HG03432 (cell line): ENCODE results near the gene NR2E3.

Source experiments
- ATAC-seq: cut with Tn5 transposase; IDR thresholded peaks from one replicate; pipeline ENCODE4 v1.9.1; 2021; ENCODE audit warnings: mild to moderate bottlenecking, moderate library complexity; ENCODE audit not compliant: unreplicated experiment

NR2E3 gene

DNA sequence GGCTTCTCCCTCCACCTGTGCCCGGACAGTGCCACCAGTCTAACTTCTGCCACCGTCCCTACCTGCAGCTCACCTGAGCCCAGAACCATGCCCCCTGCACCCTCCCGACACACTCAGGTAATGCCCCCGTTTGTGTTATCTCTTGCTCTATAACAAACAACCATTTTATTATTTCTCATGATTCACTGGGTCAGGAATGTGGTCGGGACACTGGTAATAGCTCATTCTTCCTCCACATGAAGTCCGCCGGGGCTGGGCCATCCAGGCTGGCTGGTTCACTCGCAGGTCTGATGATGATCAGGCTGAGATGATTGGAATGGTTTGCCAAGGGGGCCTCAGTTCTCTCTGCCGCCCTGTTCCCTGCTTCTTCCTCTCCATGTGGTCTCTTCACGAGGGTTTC, 20.3 kb upstream of the NR2E3 start:
- no peak for ATAC-seq

DNA sequence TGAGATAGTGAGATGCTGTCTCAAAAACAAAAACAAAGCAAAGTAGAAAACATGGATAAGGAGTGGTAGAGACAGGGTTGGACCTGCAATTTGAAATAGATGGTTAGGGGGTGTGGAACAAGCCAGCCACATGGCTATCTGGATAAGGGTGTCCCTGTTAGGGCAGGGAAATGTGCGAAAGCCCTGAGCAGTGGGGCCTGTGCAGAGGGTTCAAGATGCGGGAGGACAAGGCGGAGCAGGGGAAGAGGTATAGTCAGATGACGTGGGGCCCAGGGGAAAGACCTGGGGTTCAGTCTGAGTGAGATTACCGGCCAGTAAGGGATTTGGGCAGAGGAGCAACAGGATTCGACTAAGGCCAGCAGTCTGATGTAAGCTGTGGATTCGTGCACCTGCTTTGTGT, 18.4 kb upstream of the NR2E3 start:
- no peak for ATAC-seq

DNA sequence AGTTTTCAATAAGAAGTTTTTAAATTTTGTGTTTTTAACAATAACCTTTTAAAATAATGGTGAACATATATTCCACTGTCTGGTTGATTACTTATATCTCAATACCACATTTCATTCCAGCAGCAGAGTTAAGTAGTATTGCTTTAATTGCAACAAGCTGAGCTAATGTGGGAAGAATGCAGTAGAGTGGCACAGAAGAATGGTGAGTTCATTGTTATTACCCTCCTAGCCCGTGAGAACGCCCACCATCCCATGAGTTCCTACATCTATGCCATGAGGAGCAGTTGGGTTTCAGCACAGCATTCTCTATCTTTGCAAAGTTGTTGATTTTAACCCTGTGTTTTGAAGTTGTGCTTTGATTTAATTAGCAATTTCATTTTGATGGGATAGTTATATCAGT, 17.8 kb upstream of the NR2E3 start:
- ATAC-seq: no peak

DNA sequence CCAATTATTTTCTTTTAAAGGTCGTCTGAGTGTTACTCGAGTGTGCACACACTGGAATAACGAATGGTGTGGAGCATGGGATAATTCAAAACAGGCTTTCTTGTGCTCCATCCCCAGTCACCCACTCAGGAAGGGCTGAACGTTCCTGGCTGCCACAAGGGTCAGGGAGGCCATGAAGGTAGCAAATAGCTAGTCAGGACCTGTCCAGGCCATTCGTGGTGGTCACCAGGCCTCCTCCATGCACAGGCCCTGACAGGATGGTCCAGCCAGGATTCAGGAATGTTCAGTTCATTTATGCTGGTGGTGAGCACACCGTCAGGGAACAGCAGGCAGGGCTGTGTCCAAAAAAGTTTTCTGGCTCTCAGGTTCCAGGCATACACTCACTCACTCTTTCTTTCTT, 11.7 kb upstream of the NR2E3 start:
- ATAC-seq: no peak

DNA sequence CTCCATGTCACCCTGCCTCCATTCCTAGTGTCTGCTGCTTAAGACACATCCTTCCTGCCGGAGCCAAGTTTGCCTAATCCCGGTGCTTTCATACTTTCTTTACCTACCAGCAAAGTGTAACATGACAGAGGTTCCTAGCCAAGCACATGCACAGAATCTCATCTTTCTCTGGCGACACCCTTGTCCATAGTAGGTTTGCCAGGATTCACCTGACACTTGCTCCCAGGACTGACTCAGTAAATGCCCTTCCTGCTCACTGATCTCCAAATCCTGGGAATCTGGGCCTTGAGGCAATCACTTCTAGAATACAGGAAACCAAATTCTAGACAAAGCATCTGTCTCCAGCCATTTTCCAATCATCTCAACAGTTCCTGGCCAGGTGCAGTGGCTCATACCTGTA, 10.2 kb upstream of the NR2E3 start:
- no peak for ATAC-seq

DNA sequence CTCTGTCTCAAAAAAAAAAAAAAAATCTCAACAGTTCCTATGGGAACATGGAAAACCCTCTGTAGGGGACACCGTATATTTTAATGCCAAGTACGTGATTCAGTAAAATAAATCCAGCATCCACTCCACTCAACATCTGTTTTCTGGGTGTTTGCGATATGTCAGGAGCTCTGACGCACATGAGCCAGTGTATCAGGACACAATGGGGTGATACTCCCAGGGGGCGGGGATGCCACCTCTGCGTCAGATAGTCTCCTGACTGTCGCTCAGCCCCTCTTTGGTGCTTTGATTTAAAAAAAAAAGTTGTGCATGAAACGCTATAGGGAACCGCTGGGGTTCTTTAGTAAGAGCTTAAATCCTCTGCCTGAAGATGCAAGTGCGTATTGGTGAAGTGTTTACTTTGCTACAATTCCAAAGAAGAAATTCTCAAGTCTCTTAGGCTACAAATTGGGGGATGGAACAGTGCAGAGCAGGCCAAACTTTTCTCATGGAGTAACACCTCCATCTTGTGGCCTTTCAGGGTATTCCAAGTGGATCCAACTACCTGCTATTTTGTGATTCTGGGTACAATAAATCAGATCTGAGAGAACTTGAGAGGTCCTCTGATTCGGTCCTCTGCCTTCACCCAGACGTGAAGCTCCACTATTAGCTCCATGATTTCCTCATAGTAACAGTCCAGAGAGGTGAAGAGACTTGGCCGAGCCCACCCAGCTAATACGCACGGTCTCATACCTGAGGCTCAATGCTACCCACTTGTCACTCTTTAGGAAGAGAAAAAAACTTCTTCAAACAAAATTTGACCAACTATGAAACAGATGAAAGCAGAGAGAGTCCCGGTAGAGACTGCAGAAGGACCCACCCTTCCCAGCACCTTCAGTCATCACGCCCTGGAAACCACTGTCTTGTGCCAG, 9.3 kb upstream of the NR2E3 start:
- ATAC-seq: peak; percentile 50

DNA sequence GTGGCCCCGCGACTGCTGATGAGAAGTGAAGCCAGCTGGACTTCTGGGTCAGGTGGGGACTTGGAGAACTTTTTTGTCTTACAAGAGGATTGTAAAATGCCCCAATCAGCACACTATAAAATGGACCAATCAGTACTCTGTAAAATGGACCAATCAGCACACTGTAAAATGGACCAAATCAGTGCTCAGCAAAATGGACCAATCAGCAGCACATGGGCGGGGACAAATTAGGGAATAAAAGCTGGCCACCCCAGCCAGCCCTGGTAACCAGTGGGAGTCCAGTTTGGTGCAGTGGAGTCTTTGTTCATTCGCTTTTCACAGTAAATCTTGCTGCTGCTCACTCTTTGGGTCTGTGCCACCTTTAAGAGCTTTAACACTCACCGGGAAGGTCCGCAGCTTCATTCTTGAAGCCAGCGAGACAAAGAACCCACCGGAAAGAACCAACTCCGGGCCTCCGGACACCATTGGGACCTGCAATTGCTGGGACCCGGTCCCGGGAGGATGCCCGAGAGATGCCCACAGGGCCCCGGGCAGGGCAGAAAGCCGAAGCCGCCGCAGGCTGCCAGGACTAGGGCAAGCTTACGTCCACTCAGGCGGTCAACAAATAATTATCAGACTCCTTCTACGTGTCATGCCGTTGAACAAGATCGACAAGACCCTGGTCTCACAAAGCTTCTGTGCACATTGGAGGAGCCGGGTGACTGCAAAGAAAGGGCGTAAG, 8.3 kb upstream of the NR2E3 start:
- no peak for ATAC-seq

DNA sequence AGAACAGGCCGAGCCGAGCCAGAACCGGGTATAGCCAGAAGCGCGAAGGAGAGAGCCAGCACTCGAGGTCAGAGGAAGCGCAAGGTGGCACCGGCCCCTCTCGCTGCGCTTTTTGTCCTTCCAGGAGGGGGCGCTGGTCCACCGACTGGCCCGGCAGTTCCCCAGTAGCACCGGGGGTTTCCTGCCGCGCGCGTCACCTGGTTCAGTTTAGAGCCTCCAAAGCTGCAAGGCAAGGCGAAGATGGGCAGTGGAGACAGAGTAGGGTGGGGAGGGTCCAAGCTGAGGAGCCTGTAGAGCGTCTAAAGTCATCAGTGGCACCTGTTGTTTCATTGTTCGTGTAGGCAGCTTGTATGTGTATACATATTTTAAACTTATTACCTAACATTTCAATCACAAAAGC, 7.6 kb upstream of the NR2E3 start:
- no peak for ATAC-seq

DNA sequence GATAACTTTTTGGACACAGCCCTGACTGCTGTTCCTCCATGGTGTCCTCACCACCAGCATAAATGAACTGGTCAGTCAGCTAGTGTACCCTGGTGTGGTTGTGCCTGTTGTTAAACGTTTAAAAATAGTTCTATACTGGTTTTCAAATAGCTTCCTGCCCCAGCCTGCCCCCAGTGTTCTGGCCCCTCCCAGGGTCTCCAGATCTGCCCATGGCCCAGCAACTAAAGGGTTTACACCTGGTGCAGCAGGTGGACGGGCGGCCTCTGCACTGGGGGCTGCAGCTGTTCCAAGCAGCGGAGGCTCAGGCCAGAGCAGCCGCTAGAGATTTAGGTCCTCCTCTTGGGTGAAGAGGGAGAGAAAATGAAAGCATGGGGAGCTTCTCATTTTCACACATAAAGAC, 6.1 kb upstream of the NR2E3 start:
- ATAC-seq: no peak

DNA sequence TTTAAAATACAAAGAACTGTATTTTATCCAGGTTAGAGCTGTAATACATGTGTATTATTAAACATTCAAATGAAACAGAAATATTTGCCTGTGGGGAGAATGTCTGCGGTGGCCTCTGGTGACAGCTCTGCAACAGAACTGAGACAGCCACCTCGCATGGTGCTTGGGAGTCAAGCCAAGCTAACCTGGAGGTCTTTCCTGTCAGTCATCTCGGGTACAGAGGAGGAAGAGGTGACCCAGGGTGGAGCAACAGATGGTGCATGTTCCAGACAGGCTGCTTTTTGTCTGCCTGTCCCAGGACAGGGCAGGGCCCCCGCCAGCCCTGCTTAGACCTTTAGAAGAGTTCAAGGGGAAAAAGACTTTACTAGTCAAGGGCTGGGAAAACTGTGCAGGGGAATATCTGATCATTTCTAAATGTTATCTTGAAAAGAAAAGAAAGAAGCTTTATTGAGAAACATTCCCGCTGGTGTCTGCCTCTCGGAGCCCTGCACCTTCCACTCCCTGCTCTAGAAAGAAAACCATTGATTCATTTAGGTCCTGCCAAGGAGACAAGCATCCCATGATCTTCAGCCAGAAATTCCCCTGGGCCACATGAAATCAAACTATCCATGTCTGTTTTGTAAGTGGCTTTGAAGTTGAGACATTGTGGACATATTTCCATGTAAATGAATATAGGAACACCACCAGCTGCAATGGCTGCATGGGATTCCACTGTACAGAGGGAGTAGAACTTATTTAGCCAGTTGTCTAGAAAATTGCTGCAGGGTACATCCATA, 5.5 kb upstream of the NR2E3 start:
- ATAC-seq: no peak

DNA sequence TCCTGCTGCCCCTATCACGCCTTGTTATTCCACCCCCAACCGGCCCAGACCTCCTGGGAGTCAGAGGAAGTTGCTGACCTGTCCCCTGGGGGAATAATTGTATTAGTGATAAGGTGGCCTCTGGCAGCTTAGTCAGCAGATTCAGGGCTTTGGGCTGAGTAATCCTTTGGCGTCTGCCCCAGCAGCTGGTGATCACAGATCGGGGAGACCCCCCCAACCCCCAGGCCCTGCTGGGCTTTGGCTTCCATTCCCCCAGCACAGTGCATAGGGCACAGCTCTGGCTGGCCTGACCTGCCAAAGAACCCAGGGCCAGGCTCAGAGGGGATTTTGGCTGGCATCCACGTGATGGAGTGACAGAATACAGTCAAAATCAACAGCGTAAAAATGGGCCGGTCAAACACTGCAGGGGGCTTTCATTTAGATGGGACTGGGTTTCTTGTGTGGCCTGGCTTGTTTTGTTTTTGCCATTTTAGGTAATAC, 3.9 kb upstream of the NR2E3 start:
- no peak for ATAC-seq

DNA sequence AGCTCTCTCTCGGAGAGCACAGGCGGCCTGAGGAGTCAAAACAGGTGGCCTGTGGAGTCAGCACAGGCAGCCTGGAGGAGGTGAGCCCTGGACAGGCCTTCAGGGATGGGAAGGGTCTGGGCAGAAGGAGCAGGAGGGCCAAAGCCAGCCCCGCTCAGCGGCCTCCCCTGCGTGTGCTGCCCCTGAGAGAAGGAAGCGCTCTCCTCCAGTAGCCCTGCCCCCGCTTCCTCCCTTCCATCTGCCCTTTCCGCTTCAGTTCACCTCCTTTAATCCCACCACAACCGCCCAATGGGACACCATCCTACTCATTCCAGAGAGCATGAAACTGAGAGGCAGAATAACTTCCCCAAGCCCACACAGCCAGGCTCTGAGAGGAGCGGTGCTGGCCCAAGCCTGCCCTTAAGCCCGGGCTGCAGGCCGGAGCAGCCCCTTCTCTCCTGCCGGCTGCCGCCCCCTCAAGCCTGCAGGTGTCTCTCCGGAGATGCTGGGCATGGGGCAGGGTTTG, 3.2 kb upstream of the NR2E3 start:
- no peak for ATAC-seq

DNA sequence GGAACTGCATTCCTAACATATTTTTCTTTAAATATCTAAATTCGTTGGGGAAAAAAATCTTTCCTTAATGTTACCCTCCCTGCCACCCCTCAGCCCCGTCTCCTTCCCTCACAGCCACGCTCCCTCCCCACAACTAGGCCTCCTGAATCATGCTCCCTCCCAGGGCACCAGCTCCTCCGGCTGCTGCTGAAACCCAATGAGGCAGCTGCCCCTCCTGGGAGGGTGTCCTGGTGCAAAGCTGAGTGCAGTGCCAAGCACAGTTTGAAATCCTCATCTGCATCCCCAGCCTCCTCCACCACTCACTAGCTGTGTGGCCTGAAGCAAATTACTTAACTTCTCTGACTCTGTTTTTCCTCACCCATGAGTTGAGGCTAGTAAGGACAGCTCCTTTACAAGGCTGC, 2.7 kb upstream of the NR2E3 start:
- ATAC-seq: no peak

DNA sequence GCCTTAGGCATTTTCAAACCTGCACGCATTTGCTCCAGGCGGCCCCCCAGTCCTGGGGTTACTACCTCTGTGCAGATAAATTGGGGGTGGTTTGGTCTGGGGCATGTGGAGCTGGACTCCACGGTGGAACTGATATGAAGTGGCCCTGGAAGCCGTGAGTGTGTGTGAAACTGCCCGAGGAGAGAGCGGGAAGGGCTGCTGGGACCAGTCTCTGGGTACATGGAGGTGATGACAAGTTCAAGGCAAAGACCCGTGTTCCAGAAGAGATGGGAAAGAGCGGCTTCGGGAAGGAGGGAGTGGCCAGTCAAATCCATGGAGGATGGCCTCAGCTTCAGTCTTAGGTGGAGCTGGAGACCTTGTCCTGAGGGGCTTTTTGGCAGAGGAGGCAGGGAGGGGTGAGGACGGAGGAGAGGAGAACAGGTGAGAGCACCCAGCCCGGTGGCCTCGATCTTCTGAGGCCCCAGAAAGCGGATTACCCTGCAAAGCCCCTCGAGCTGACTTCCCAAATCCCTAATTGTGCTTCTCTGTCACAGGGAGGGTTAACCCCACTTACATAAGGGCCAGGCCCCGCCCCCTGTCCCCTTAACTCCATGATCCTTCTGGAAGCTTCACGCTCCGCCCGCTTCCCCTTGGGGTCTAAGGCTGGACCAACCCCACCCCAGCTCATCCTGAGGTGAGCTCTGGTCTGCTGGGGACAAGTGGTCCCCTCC, 1.9 kb upstream of the NR2E3 start:
- no peak for ATAC-seq

DNA sequence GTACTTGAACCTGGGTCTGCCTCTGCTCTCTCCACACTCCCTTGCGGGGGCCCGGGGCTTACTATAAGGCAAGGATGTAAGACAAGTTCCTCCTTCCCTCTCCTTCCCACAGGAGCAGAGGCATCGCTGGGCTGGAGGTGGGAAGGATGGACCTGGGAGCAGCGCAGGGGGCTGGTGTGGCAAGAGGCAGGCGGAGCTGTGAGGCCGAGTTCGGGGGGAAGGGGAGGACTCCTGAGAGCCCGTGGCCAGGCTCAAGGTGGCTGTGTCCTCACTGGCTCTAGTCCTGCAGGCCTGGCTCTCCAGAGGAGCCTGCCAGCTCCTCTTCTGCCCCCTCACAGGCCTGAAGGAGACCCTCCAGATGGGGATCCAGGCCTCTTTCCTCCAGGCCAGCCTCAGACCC, 1.0 kb upstream of the NR2E3 start:
- no peak for ATAC-seq

DNA sequence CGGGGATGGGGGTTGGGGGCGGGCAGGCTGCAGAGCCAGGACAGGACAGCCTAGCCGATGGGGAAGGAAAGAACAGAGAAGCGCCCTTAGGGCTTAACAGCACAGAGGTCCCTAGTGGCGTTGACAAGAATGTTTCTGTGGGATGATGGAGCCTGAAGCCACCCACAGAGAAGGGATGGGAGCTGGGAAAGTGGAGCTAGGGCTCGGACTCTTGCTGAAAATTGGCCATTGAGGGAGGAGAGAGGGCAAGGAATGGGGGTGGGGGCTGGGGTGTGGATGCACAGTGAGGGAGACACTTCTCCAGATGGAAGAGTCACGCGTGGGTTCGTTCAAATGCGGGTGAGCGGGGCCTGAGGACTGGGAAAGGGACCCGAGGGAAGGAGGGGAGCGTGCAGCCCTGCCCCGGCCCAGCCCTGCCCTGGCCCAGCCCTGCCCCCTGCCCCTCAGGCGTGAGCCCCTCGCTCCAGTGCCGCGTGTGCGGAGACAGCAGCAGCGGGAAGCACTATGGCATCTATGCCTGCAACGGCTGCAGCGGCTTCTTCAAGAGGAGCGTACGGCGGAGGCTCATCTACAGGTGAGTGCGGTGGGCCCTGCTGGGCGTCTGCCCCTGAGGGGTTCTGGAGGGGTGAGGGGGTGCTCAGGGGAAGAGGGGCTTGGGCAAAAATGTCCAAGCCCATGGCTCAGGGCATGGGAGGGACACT, 832 bp downstream of the NR2E3 start:
- no peak for ATAC-seq

DNA sequence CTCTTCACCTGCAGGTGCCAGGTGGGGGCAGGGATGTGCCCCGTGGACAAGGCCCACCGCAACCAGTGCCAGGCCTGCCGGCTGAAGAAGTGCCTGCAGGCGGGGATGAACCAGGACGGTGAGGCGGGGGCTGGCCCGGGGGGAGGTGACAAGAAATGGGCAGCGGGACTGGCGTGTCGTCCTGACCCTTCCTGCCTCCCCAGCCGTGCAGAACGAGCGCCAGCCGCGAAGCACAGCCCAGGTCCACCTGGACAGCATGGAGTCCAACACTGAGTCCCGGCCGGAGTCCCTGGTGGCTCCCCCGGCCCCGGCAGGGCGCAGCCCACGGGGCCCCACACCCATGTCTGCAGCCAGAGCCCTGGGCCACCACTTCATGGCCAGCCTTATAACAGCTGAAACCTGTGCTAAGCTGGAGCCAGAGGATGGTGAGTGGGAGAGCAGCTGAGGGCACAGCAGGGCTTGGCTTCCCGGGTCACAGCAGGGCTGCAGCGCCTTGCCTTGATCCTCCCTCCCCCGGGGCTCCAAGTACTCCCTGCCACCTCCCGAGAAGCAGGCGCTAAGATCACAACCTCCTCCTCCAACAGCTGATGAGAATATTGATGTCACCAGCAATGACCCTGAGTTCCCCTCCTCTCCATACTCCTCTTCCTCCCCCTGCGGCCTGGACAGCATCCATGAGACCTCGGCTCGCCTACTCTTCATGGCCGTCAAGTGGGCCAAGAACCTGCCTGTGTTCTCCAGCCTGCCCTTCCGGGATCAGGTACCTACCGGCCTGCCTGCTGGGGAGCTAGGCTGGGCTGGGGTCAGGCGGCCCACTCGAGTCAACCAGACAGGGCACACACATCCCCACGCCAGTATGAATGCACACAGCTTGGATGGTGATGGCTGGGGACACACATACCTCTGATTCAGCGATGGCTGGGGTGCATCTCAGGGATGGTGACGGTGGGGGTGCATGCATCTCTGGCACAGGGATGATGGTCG, 1.7 kb downstream of the NR2E3 start:
- ATAC-seq: no peak

DNA sequence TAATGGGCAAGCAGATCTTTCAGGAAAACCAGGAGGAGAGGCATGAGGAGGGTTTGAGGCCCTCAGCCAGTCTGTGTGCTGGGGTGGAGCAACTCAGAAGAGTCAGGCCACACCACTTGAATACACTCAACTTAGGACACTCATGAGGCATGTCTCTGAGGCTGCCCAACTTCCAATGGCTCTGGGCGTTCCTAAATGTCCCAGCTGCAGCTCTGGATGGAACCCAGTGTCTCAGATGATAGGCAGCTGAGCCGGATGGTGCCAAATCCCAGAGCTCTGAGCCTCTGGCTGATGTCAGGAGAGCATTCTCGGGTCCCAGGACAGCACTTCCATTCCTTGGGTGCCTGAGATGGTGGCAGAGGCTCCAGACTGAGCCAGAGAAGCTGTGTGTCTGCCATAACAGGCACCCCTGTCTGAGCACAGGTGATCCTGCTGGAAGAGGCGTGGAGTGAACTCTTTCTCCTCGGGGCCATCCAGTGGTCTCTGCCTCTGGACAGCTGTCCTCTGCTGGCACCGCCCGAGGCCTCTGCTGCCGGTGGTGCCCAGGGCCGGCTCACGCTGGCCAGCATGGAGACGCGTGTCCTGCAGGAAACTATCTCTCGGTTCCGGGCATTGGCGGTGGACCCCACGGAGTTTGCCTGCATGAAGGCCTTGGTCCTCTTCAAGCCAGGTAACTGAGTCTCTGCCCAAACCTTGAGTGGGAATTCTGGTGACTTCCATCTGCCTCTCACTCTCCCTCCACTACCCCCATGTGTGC, 2.8 kb downstream of the NR2E3 start:
- no peak for ATAC-seq
